Activated T-helper 2 cell treated with anti-CD3 and anti-CD28 coated beads, Interferon-gamma antibody, Interleukin-2, Interleukin-4, amounts not matched to agents 10 μg/mL and 5 μg/mL and 100 μg/mL, durations not matched to agents 14 hours and 24 hours and 36 hours (primary cell): ENCODE data around the gene IPO9. TPM values are rescaled to one million over a fixed set of nuclear protein-coding genes. Genes with fewer than 3 reads are reported as not detected.

Experiments used
- DNase-seq: peaks from one replicate; pipeline ENCODE4 v3.0.0; 2021; ENCODE audit warnings: low spot score
- H3K27ac Mint-ChIP-seq: one replicate; pipeline ENCODE4 v1.8.0; 2021; ENCODE audit warnings: mixed read lengths
- H3K27me3 Mint-ChIP-seq: one replicate; pipeline ENCODE4 v1.8.0; 2021; ENCODE audit warnings: low read depth, mixed read lengths
- H3K36me3 Mint-ChIP-seq: one replicate; pipeline ENCODE4 v1.8.0; 2021; ENCODE audit warnings: low read depth, mixed read lengths
- H3K4me1 Mint-ChIP-seq: one replicate; pipeline ENCODE4 v1.8.0; 2021; ENCODE audit warnings: low read depth, mixed read lengths
- H3K4me3 Mint-ChIP-seq: one replicate; pipeline ENCODE4 v1.8.0; 2021; ENCODE audit warnings: low read depth, mild to moderate bottlenecking, moderate library complexity, mixed read lengths
- H3K9me3 Mint-ChIP-seq: one replicate; pipeline ENCODE4 v1.8.0; 2021; ENCODE audit warnings: mixed read lengths
- intact Hi-C: fragments of 100-400 bp; cut with micrococcal nuclease; formaldehyde crosslinking; loops from one replicate; pipeline ENCODE4 v1.15.1; 2023
- total RNA-seq: library from RNA; stranded (reverse); gene quantifications from 2 replicates; pipeline ENCODE4 v1.2.3, GENCODE V29; 2022

Gene IPO9
- total RNA-seq, 1 donor from 2014 or later: 64.7 TPM

DNA sequence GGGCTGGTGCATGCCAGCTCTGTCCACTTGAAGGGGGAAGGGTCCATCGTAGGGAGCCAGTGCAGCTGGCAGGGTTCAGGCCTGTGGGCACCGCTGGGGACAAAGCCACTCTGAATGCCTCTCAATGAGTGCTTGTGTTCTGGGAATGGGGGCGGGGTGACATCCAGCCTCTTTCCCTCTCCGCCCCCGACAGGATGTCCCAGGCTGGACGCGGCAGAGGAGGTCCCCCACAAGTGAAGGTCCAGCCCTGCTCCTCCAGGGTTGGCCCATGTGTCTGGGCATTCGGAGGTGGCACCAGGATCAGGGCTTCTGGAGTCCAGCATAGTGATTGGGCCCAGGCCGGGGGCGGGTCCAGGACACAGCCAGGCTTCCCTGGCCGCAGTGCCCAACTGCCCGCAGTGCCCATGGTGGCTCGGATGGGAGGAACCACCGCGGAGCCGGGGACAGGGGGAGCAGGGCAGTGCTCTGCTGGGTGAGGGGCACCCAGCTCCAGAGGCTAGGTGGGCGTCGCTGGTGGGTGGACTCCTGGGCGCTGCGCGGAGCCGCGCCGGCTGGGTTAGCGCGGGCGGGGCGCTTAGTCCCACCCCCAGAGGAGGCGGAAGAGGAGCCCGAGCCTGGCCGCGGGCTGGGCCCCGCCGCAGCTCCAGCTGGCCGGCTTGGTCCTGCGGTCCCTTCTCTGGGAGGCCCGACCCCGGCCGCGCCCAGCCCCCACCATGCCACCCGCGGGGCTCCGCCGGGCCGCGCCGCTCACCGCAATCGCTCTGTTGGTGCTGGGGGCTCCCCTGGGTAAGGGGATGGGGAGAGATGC is 59.5 kb downstream of the IPO9 start, which contains the start of gene SHISA4:
TSS of gene SHISA4 (plus strand) at position 617 of the 808 bp plus-strand sequence. CDS start at position 714, 97 bp downstream.
- H3K27me3 Mint-ChIP-seq: peaks cover 45% of the 10 kb centered on the region
- H3K27ac Mint-ChIP-seq: no peak within 1 kb of the TSS
- H3K4me3 Mint-ChIP-seq: peak within 1 kb of the TSS; percentile 70
- peaks cover 1% of the 10 kb centered on the region for H3K4me1 Mint-ChIP-seq
- H3K9me3 Mint-ChIP-seq: no peaks in the 10 kb centered on the region
- peaks cover 3% of the 10 kb centered on the region for H3K36me3 Mint-ChIP-seq
- intact Hi-C loops: no loop called here
- DNase-seq: no peak

DNA sequence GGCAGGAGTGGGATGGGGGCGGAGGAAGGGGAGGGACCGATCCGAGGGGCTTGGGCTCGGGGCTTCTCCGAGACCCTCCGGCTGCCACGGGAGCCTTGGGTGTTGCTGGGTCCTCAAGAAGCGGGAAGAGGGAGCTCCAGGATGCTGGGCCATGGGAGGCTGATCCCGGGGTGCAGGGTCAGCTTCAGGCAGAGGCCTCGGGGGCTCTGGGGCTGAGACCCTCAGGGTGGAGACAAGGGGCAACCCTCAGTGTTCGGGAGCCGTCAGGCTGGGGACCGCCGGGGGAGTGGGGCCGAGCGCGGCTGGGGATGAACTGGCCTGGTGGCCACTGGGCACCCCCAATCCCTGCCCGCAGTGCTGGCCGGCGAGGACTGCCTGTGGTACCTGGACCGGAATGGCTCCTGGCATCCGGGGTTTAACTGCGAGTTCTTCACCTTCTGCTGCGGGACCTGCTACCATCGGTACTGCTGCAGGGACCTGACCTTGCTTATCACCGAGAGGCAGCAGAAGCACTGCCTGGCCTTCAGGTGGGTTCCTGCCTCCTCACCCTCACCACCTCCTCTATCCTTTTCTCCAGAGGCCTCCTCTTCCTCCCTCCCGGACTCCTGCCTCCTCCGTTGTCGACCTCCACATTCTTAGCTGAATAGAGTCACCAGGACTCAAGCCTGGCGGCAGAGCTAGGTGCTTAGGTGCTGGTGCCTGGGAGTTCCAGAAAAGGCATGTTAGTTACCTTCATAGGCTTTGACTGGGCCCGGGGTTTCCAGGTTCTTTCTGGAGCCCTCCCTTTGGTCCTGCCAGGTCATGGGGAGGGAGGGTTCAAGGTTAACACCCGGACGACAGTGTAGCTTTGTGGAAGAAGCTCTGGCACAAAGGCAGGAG is 60.4 kb downstream of the IPO9 start:
- Mint-ChIP-seq H3K27ac (no peak overlapping the region), H3K9me3 (no peaks in the 10 kb centered on the region), H3K36me3 (peaks cover 3% of the 10 kb centered on the region), H3K27me3 (peaks cover 47% of the 10 kb centered on the region), H3K4me3 (peak overlapping the region; percentile 70), H3K4me1 (peaks cover 1% of the 10 kb centered on the region)
- intact Hi-C loops: no loop called here
- no peak for DNase-seq

DNA sequence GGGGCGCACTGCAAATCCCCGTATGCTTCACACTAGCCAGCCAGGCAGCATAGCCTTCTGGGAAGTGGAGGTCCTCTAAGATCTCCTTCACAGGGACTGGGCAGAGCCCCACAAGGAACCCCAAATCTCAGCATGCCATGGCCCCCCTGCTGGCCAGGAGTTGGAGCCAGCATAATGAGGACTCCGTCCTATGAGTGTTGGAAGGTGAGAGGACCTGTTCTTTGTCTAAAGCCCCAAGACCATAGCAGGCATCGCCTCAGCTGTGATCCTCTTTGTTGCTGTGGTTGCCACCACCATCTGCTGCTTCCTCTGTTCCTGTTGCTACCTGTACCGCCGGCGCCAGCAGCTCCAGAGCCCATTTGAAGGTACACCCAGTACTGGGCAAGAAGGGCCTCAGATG is 61.3 kb downstream of the IPO9 start:
- Mint-ChIP-seq H3K4me3 (no peak overlapping the region), H3K36me3 (peaks cover 3% of the 10 kb centered on the region), H3K27ac (no peak overlapping the region), H3K9me3 (no peaks in the 10 kb centered on the region), H3K27me3 (peaks cover 46% of the 10 kb centered on the region), H3K4me1 (peaks cover 1% of the 10 kb centered on the region)
- intact Hi-C loops: no loop called here
- DNase-seq: no peak

DNA sequence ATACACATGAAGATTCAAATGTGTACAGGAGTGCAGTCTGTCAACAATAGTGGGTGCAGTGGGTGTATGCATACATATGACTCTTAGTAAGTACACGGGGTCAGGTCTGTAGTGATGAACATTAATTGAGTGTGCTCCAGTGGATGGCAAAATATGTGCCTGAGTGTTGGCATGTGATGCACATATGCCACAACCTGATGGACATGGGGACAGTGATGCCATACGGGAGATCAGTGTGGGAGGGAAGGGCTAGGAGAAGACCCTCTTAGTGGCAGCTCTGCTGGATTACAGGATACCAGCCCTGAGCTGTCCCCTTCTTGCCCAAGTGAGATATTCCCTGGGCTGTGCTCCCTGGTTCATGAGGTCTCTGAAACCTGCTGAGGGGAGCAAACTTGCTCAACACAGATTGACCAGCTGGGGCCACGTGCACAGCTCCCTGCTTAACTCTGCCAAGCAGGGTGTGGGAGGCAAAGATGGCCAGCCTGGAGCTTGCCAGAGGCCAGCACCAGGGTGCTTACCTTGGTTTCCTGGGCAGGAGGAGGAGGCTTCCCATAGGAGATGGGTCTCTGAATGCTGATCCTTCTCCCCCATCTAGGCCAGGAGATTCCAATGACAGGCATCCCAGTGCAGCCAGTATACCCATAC is 62.0 kb downstream of the IPO9 start:
- Mint-ChIP-seq H3K4me1 (peaks cover 3% of the 10 kb centered on the region), H3K36me3 (peaks cover 3% of the 10 kb centered on the region), H3K27me3 (peaks cover 46% of the 10 kb centered on the region), H3K27ac (no peak overlapping the region), H3K9me3 (no peaks in the 10 kb centered on the region), H3K4me3 (no peak overlapping the region)
- no peak for DNase-seq
- intact Hi-C loops: no loop called here

DNA sequence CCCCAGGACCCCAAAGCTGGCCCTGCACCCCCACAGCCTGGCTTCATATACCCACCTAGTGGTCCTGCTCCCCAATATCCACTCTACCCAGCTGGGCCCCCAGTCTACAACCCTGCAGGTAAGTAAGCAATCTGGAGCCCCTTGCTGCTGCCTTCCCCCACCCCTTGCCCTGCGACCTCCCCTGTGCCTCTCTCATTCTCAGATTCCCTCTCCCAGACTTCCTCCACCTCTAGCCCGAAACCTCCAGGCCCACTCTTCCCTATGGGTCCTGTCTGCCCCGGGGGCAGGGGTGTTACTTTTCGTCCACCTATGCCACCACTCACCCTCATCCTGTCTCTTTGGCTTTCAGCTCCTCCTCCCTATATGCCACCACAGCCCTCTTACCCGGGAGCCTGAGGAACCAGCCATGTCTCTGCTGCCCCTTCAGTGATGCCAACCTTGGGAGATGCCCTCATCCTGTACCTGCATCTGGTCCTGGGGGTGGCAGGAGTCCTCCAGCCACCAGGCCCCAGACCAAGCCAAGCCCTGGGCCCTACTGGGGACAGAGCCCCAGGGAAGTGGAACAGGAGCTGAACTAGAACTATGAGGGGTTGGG is 62.6 kb downstream of the IPO9 start:
- no peaks in the 10 kb centered on the region for H3K9me3 Mint-ChIP-seq
- H3K36me3 Mint-ChIP-seq: peaks cover 3% of the 10 kb centered on the region

DNA sequence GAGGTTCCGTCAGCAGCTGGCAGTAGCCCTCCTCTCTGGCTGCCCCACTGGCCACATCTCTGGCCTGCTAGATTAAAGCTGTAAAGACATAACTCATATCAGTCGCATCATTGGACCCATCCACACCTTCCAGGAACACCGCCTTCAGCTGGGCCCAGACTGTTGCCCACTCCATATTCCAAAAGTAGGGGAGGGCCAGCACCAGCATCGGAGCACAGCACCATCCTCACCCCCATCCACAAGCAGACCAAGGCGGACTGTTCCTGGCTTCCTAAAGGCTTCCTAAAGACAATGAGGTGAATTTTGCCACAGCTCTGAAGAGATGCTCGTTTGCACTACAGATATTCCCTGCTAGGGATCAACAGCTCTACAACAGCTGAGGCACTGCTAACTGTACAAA is 63.3 kb downstream of the IPO9 start:
- H3K4me3 Mint-ChIP-seq: no peak overlapping the region
- DNase-seq: no peak
- intact Hi-C loops: no loop called here
- peaks cover 3% of the 10 kb centered on the region for H3K36me3 Mint-ChIP-seq
- H3K27me3 Mint-ChIP-seq: peaks cover 36% of the 10 kb centered on the region
- no peaks in the 10 kb centered on the region for H3K9me3 Mint-ChIP-seq
- no peak overlapping the region for H3K27ac Mint-ChIP-seq
- H3K4me1 Mint-ChIP-seq: peaks cover 8% of the 10 kb centered on the region

More for the DNA sequence above, 62.6 kb downstream of the IPO9 start:
- H3K4me3 Mint-ChIP-seq: no peak overlapping the region
- H3K4me1 Mint-ChIP-seq: peaks cover 8% of the 10 kb centered on the region
- no peak overlapping the region for H3K27ac Mint-ChIP-seq
- DNase-seq: no peak
- intact Hi-C loops: no loop called here
- H3K27me3 Mint-ChIP-seq: peaks cover 43% of the 10 kb centered on the region

DNA sequence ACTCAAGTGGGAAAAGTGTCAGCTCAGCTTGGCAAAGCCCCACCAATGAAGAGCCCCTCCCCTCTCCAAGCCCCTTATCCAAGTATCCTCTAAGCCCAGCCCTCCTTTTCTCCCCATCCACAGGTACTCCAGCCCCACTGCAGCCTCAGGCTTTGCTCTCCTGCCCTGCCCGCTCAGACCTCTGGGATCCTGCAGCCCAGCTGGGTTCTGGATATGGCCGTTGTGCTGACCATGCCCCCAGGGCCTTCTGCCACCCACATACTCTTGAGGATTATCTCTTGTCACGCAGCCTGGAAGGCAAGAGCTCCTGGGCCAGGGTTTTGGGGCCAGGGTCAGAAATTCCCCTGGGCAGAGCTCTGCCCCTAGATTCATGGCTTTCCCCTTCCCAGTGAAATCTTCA is 64.5 kb downstream of the IPO9 start:
- Mint-ChIP-seq H3K4me3 (no peak overlapping the region), H3K9me3 (no peaks in the 10 kb centered on the region), H3K27me3 (peaks cover 24% of the 10 kb centered on the region), H3K27ac (no peak overlapping the region), H3K4me1 (peaks cover 8% of the 10 kb centered on the region), H3K36me3 (peaks cover 3% of the 10 kb centered on the region)
- intact Hi-C loops: no loop called here
- no peak for DNase-seq

DNA sequence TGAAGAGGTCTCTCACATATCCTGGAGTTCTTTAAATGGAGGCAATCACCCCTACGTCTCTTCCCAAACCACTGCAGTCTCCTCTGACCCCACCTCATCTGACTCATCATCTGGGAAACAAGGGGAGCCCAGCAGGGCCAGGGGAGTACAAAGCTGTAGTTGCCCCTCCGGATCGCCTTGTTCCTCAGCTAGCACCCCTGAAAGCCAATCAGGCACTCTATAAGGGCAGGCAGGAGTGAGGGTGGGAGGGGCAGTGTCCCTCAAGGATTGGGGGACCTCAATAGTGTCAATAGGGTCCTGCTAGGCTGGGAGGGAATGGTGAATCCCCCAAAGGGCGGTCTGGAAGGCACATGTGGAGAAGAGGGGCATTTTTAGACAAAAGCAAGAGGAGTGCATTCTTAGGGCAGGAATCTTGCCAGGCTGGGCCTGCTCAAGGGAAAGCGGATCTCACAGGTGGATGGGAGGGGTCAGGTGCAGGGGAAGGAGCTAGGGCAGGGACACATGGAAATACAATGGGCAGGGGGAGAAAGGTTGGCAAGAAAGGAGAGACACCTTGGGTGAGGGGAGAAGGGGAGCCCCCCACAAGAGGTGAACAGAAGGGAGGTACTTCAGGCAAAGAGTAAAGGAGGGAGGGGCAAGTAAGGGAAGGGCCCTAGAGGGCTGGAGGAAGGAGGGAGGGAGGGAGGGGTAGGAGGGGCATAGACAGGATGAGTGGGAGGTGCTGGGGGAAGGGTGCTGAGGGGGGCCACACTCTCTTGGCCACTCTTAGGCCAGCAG is 65.6 kb downstream of the IPO9 start:
- intact Hi-C loops: loop anchor here (5.0 kb wide), 1 partner anchor 48 kb away; no protein-coding TSS in a partner anchor
- Mint-ChIP-seq H3K27me3 (peaks cover 22% of the 10 kb centered on the region), H3K9me3 (no peaks in the 10 kb centered on the region), H3K36me3 (peaks cover 1% of the 10 kb centered on the region), H3K4me3 (no peak overlapping the region), H3K4me1 (peaks cover 8% of the 10 kb centered on the region), H3K27ac (no peak overlapping the region)
- DNase-seq: no peak

DNA sequence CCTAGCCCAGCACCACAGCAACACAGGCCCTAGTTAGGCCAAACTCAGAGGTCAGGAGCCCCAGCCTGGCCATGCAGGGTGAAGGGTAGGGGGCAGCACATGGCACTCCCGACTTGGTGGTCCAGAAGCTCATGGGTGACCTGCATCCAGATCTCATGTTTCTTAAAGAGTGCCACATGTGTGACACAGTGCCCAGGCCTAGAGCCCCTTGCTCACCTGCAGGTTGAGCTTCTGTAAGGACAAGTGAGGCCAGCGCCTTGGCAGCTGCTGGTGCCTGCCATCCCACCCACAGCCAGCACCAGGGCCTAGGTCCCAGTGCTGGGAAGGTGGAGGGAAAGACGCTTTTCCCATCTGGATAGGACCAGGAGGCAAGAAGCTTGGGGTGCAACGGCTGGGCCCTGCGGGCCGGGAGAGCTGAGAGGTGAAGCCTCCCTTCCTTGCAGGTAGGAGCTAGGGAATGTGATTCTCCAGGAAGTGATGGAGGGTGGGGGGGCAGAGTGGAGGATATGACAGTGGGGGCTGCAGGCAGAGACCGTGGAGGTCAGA is 66.2 kb downstream of the IPO9 start:
- Mint-ChIP-seq H3K9me3 (no peaks in the 10 kb centered on the region), H3K27ac (no peak overlapping the region), H3K27me3 (peaks cover 19% of the 10 kb centered on the region), H3K4me3 (no peak overlapping the region), H3K4me1 (peaks cover 7% of the 10 kb centered on the region), H3K36me3 (no peaks in the 10 kb centered on the region)
- no peak for DNase-seq
- intact Hi-C loops: loop anchor here (5.0 kb wide), 1 partner anchor 47 kb away; no protein-coding TSS in a partner anchor

DNA sequence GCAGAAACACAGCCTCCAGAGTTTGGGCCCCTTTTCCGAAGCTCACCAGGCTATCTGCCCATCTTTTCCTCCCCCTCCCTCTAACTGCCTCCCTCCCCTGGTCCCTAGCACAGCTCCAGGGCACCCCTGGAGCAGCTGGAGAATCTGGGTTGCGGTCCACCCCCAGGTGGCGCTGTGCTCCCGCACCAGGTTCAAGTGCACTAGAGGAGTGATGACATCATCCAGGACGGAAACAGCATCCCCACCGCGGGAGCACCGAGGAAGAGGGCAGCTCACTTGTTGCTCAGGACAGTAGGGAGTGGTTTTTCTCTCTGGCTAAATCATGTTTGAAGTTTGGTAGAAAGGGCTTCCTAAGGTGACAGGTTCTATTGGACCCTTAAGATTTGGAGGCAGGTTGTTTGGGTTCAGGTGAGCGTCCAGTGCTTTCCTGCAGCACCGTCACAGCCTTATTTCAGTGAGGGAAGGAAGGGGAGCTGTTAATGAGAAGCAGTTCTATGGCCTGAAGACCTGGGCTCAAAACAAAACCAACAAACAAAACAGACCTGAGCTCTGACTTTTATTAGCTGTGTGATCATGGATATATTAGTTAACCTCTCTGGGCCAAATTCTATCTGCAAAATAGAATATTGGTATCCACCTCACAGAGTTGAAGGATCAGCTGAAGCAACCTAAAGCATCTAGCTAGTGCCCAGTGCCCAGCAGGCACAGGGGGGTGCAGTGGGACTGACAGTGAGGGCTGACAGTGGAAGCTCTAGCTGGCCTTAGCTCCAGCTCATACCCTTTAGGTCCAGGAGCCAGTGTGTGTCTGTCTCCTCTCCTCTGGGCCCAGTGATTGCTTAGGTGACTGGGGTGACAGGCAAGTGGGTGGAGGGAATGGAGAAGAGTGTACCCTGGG is 67.2 kb downstream of the IPO9 start:
- Mint-ChIP-seq H3K4me1 (peaks cover 7% of the 10 kb centered on the region), H3K27ac (peak overlapping the region; percentile 36), H3K36me3 (no peaks in the 10 kb centered on the region), H3K9me3 (no peaks in the 10 kb centered on the region), H3K4me3 (peak overlapping the region; percentile 9), H3K27me3 (peaks cover 12% of the 10 kb centered on the region)
- DNase-seq: peak; percentile 79
- intact Hi-C loops: loop anchor here (1.0 to 5.0 kb wide), 3 partner anchors 46 to 76 kb away; partner anchors contain the start of gene TIMM17A

DNA sequence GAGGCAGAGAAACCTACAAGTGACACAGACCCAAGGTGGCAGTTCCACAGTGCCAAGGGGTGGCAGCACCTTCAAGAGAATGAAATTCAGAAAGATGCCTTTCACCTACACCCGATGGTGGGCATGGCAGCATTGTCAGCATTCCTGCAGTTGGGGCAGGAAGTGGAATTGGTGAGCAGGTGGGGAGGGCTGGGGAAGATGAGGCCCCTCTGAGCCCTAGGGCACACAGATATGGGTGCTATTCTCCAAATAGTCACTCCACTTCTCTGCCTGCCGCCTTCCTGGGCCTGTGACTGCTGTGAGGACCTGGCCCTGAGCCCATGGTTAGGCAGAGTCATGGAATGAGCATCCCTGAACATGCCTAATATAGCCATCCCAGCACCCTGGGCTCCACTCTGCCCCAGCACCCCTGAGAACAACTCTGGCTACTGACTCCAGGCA is 68.0 kb downstream of the IPO9 start:
- intact Hi-C loops: loop anchor here (1.0 to 5.0 kb wide), 3 partner anchors 45 to 75 kb away; partner anchors contain the start of gene TIMM17A
- no peak for DNase-seq
- H3K36me3 Mint-ChIP-seq: no peaks in the 10 kb centered on the region
- no peak overlapping the region for H3K4me3 Mint-ChIP-seq
- H3K9me3 Mint-ChIP-seq: no peaks in the 10 kb centered on the region
- peaks cover 7% of the 10 kb centered on the region for H3K4me1 Mint-ChIP-seq
- H3K27ac Mint-ChIP-seq: no peak overlapping the region
- H3K27me3 Mint-ChIP-seq: peaks cover 7% of the 10 kb centered on the region
